ENCODE results near the gene ADIPOR2. TPM values are rescaled to one million over a fixed set of nuclear protein-coding genes. Genes with fewer than 3 reads are reported as not detected.
A peak's percentile ranks its signal among the peaks of the same experiment; 100 is the strongest.

Gene ADIPOR2
- total RNA-seq, 1 experiment from 2014 or later = 30.0 TPM

DNA sequence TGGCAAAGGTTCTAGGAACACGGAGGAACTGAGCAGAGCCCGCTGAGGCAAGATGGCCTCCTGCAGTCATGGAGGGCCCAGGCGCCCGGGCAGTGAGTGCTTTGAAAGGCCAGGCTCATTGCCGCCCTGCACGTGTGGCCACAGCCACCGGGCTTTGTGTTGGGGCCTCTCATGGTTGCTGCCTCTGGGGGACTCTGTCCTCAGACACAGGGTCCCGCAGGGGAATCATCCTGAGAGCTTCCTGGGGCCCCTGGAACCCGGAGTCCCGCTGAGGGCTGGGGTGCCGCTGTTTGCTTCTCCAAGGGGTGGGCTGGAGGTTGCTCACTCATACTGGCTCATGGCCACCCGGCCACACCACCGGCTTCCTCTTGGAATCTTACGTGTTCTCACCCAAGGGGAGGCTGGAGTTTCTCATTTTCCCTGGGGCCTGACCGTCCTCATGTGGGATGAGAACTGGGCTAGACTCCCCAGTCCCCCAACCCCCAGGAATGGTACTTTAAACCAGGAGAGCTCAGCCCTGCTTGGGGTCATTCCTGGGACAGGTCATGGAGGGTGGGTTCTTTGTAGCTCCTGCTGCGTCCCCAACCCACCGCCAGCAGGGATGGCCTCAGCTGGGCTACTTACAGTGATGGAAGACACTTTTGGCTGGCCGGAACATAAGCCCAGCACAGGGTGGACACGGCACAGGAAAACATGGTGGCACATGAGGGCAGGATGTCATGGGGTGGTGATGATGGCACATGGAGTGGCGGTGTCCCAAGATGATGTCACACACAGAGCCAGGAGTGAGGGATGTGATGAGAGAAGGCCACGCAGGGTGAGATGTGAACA is 108.4 kb downstream of the ADIPOR2 start:
- no peak for DNase-seq (ENCODE audit: low read depth)

DNA sequence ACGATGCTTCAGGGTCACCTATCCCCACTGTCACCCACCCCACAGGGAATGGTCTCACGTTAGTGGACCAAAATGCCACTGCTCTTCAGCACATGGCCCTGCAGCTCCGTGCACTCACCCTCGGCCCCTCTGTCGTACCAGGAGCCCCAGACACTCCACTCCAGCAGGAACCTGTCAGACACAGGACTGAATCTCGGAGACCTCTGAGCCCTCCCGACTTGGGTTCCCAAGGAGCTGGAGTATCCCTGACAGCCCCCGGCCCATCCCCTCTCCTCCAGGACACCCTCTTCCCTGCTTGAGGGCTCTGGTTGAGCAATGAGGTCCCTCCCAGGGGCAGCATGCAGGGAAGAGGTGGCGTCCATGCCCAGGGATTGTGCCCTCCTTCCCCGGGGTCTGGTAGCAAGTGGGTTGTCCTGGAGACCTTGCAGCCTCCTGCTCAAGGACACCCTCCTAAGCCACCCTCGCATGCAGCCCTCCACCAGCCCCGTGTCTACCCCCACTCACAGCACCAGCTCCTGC is 109.1 kb downstream of the ADIPOR2 start:
- no peak for DNase-seq (ENCODE audit: low read depth)

DNA sequence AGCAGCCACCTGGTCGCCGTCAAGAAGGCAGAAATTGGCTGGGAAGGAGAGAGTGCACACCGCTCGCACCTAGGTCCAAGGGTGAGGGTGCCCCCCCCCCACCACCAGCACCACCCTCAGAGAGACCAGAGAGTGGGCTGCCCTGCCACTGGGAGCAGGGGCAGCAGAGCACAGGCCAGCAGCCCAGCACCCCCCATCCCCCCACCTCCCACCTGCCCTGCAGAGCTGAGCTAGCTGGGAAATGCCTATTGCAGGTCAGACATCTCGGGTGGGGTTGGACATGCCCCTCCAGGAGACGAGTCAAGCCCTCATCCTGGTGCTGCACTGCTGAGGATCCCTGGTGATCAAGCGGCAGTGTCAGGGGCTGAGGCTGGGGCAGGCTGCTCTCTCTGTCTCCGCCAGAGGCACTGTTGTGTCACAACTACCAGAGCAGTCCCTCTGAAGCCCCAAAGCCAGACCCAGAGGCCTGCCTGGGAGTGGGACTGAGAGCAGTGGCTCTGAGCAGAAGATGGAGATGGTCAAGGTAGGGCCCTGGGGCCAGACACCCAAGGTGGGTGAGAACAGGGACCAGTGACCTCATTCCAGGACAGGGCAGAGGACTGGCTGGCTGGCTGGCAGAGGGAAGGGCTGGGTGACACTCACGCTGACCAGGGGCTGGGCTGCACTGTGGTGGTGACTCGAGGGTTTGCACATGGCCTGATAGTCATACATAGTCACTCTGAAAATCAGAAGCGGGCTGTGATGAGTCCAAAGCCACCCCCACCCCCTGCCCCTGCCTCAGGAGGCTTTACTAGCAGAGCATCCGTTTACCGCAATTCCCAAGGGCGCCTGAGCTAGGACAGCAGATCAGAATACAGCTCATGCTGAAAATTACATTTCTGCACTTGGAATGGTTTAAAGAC is 109.8 kb downstream of the ADIPOR2 start:
- no peak for DNase-seq (ENCODE audit: low read depth)

DNA sequence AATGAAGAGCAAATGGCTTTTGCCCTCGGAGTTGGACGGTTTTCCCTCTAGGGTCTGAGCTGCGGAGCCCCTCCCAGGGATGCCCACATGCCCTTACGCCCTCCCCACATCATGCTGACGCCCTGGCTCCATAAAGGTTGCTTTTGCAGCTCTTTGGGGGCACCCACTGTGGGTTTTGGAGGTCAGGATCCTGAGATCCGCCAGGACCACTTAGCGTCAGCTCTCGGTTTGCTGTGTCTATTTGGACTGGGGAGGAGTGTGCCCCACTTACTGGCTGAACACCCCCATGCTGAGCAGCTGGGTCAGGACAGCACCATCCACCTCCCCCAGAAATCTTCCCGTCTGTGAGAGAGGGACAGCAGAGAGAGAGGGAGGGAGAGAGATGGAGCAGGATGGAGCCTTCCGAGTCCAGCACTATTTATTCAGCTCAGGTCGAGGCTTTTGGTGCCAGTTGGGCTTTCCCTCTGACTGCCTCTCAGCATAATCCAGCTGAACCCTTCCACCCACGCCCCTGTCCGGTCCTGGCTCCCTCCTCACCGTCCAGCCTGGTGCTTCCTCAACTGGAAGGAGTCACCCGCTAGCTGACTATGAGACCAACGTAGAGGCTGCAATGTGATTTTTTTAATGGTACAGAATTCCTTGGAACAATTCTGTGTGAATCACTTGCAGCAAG is 110.6 kb downstream of the ADIPOR2 start:
- DNase-seq (ENCODE audit: low read depth) = no peak

DNA sequence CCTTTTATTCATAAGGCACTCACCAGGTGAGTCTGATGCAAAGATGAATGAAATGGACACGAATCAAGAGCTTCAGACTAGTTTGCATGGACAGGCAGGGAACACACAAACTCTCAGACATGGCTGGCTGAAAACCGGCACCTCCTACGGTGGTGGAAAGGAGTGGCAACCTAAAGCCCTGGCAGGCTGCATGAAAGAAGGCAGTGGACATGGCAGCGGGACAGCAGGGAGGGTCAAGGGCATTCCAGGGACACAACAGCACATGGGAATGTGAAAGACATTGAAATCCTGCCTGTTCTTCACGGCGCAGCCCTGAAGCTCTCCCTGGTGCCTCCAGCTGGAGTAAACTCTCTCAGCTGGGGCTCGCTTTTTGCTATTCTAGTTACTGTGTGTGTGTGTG is 112.9 kb downstream of the ADIPOR2 start:
- no peak for DNase-seq (ENCODE audit: low read depth)

DNA sequence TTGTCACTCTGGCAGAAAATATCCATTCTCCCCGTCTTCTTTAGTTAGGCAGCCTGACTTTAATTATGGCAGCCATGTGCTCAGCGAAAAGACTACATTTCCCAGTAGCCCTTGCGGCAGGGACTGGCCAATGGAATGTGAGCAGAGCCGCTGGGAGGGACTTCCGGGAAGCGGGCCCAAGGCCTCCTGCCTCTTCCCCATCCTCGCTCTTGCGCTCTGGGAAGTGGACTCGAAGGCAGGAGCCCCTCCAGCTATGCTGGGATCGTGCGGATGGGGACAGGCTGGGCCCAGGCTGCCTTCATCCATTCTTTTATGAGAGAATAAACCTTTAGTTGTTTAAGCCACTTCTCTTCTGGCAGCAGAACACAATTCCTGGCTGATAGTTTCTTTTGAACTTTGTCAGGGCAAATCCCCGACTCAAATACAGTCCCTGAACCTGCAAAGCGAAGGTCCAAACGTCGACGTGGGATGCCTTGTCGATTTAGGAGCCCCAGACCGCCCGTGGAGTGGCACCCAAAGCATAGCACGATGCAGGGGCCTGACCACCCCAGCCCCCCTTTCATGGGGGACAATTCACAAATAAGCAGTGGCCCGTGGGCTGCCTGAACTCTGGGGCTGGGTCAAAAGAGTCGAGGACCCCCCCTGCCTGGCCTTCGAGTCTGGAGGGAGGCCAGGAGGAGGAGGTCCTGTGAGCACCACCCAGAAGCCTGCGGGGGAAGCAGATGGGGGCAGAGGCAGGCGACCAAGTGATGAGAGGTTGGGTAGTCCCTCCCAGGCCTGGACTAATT is 113.9 kb downstream of the ADIPOR2 start:
- peak; percentile 92 for DNase-seq (ENCODE audit: low read depth)

DNA sequence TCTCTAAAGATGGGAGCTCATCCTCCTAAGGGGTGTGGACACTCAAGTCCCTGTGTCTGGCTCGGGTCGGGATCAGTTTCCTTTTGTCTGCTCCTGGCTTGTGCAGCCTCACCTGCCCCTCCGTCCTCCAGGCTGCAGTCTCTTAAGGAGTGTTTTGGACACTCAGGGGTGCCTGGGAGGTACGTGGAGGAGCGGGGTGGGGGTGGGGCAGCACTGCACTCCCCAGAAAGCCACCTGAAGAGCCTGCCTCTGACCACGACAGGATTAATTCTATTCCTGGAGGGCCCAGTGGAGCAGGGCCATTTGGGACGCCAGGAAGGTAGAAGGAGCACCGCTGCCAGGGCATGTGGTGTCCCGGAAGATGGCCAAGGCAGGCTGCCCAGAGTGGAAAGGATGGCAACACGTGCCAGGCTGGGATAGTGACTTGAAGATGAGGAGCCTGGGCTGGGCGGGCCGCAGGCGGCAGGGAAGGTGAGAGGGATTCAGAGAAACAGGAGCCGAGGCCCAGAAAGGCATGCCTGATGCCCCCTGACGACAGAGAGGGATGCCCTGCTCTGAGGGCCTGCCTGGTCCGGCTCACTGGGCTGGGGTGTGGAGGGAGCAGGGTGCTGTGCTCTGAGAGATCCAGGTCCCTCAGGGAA is 114.7 kb downstream of the ADIPOR2 start:
- no peak for DNase-seq (ENCODE audit: low read depth)

DNA sequence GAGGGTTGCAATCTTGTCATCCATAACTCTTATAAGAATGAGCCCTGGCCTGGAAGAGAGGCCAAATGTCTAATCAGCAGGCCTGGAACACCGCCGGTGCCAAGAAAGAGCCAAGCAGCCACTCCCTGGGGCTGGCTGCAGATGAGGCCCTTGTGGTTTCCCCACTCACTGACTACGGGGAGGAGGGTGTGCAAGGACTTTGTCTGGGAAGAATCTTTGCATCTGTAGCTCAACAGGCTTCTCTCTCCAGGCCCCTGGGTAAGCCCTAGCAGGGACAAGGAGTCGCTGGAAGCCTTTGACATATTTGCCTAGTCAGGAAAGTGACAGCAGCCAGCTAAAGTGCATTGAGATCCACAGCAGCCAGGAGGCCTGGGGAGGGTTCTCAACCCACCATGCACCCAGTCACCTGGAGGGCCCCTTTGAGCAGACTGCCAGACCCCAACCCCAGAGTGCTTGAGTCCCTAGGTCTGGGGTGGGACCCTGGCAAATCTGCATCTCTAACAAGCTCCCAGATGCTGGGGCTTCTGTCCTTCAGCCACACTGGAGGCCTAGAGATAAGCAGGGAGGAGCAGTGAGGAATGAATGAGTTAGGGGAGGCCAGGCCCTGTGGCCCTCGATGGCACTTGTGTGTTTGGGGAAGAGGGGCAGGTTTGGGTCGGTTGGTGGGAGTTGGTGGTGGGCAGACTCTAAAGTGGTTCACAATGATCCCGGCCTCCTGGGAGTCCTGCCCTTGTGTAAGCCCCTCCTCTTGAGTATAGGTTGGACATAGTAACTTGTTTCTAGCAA is 115.6 kb downstream of the ADIPOR2 start:
- DNase-seq (ENCODE audit: low read depth) = no peak

DNA sequence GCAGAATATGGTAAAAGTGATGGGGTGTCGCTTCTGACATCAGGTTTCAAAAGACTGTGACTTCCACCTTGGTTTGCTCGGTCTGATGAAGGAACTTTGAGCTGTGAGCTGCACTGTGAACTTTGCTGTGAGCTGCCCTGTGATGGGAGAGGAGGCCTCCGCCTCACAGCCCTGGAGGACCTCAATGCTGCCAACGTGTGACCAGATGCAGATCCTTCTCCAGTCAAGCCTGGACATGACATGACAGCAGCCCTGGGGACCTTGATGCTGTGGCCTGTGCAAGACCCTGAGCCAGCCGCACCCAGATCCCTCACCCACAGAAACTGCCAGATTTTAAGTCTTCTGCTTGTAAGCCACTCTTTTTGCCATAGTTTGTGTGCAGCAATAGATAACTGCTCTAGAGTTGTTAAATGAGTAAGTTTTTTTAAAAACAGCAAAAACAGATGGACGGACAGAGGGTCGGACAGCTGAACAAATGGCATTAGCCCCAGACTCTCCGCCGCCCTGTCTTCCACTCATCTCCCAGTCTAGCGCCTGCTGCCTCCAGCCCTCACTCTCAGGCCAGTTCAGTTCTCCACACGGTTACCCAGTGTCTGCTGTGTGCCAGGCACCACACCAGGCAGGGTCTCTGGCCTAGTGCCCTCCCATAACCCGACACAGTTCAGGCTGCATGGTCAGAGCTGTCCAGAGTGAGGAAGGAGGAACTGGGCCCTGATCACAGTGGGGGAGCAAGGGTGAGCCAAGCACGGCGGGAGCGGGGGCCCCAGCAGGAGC is 116.4 kb downstream of the ADIPOR2 start:
- DNase-seq (ENCODE audit: low read depth) = no peak

DNA sequence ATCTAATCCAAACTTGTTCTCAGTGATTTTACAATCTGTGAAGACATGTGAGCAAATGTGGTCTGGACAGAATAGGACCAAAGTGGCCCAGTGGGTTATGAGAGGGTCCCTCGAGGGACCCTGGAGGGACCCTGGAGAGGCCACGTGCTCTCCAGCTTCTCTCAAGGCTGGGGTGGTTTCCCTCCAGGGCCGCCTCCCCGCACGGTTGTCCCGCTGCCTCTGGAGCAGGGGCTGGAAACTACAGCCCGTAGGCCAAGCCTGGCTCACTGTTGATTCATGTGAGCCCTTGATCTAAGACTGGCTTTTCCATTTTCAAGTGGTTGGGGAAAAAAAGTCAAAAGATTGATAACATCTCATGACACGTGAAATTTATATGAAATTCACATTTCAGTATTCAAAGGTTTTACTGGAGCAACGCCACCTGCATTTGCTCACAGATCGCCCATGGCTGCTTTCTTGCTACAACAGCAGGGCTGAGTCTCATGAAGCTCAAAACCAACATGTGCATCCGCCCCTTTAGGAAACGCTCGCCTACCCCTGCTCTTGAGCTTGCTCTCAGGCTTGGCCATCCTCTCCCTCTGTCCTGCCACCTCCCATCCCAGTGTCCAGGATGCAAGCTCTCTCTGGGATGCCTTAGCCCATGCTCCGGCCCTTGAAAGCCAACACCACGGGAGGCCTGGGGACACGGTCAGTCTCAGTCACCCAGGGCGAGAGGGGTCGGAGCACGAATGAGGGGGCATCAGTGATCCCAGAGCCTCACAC is 117.3 kb downstream of the ADIPOR2 start:
- no peak for DNase-seq (ENCODE audit: low read depth)

DNA sequence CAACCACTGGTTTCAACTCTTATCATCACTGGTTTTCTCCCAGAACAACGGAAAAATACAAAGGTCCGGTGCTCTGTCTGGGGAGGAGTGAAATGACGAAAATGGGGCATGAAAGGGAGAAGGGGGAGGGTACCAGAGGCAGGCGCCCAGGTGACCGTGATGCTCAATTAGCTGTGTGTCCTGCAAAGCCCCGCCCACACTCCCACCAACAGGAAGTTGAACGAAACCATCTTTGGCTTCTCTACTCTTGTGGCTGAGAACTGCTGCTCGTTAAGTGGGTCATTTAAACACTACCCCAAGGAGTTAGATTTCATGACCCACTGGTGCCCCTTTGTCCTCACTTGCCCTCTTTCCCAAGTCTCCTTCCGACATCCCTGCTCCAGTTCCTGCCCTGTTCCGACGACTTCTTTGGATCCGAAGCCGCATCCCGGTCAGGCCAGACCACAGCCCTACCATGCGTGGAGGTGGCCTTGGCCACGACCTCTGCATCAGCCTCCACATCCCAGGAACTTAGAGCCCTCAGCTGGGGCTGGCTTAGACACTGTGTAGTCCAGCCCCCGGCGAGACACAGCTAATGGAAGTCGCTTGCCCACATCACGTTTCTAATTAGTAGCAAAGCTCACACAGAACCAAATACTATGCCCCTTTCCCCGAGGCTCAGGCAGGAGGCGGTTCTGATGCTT is 118.1 kb downstream of the ADIPOR2 start:
- DNase-seq (ENCODE audit: low read depth) = no peak

DNA sequence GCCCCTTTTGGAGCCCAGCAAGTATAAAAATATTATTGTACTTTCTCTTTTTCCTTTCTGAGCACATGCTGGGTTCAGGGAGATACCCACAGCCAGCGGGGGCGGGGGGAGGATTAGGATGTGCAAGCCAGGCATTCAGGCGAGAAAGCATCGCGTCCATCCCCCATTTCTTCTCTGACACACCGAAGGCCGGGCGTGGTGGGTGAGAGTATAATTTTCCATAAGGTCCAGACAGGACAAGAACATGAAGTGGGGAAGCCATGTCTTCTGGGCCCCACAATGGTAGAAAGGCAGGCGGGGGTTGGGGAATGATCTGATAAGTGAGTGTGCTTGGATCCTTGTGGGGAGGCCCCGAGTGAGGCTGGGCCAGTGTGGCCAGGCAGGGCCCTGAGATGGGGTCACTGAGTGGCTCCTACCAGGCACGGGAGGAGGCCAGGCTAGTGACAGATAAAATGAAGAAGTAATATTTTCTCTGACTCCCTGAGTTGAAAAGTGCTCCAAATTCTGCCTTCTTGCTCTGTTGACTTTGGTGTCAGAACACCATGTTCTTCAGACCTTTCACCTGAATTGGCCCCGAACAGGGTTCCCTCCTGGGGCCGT is 118.8 kb downstream of the ADIPOR2 start:
- DNase-seq (ENCODE audit: low read depth) = no peak

DNA sequence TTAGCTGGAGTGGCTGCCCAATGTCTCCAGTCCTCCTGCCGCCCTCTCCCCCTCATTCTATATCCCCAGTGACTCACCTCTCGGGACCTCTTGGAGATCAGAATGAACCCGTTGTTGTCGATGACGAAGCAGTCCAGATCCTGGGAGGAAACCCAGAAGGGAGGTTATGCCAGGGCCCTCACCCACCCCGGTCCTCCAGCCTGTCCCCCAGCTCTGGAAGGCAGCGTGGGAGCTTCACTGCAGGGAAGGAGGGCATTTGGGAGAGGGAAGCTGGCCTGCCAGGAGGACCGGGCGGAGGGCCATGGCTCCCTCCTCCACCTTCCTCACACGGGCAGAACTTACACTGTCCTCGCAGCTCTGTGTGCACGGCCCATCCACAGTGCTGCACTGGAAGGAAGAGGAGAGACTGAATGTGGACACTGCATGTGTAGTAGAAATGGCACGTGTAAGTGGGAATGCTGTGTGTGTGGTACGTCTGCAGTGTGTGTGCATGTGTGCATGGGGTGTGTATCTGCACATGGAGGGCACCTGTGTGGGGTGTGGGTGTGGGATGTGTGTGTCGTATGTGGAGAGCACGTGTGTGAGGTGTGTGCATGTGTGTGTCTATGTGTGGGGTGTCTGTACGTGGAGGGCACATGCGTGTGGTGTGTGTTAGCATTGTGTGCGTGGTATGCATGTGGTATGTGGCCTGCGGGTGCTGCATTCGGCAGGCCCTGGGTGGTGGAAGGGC is 119.5 kb downstream of the ADIPOR2 start:
- DNase-seq (ENCODE audit: low read depth) = peak; percentile 80

DNA sequence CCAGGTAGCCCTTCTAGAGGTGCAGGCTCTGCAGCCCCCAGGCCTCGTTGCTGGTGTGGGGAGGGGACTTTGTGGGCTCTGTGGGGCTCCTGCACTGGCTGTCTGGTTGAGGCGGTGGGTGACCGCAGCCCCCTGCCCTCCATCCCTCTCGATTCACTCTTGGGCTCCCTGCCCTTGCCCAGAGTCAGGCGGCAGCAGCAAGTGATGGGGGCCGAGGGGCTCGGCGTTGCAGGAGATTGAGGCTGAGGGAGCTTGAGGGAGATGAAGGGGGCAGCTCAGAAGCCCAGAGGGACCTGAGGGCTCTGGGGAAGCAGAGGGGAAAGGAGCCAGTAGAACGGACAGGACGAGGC is 120.0 kb downstream of the ADIPOR2 start:
- no peak for DNase-seq (ENCODE audit: low read depth)

DNA sequence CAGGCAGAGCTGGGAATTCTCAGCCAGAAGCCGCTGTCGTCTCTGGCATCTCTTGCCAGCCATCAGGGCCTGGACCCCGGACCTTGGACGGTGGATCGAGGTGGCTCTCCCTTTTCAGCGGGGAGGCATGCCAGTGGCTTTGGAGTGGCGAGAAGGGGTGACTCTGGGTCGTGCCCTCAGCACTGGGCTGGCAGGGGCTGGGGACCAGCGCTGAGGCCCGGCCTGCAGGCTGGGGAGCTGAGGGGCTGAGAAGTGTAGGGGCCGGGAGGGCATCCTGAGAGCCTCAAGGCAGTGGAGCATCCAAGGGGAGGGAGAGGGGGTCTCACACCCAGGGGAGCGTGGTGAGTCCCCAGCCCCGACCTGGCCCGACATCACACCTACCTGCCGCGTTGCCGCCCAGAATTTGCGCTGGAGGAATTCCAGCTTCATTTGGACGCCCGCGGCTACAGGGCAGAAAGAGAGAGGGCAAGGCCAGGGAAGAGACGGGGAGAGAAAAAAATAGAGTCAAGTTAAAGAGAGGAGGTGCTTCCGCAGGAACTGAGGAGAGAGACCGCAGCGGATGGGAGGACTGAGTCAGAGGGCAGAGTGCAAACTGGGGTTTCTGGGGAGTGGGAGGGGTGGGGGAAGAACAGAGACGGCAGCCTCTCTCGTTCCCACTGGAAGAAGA is 120.5 kb downstream of the ADIPOR2 start:
- DNase-seq (ENCODE audit: low read depth) = peak; percentile 73

DNA sequence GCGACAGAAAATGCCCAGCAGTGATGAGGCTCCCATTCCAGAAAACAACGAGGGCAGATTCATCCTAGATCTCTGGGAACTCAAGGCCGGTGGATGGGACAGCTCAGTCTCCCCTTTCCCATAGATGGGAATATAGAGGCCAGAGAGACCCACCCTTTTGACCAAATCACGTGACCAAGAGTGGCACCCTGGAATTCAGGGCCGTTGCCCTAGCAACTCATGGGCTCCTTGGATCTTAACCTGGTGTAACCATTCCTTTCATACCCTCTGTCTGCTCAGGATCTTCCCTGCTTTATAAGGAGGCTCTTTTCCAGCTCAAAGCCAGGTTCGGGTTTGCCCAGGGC is 121.0 kb downstream of the ADIPOR2 start:
- DNase-seq (ENCODE audit: low read depth) = no peak
